Renal cortical epithelial cell (primary cell): ENCODE data around the gene LPP. TPM values are rescaled to one million over a fixed set of nuclear protein-coding genes. Genes with fewer than 3 reads are reported as not detected.

ENCODE experiments used
- DNase-seq: peaks from one replicate; pipeline ENCODE4 v3.0.0-alpha.2; 2011; ENCODE audit warnings: low read depth
- total RNA-seq: library from RNA; depleted of rRNA; stranded (reverse); fragments of >200 nt; gene quantifications from 2 replicates; pipeline ENCODE4 v1.2.3, GENCODE V29; 2014

LPP gene, protein sequence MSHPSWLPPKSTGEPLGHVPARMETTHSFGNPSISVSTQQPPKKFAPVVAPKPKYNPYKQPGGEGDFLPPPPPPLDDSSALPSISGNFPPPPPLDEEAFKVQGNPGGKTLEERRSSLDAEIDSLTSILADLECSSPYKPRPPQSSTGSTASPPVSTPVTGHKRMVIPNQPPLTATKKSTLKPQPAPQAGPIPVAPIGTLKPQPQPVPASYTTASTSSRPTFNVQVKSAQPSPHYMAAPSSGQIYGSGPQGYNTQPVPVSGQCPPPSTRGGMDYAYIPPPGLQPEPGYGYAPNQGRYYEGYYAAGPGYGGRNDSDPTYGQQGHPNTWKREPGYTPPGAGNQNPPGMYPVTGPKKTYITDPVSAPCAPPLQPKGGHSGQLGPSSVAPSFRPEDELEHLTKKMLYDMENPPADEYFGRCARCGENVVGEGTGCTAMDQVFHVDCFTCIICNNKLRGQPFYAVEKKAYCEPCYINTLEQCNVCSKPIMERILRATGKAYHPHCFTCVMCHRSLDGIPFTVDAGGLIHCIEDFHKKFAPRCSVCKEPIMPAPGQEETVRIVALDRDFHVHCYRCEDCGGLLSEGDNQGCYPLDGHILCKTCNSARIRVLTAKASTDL
- total RNA-seq, result 83.2 and 95.5 TPM in 2 replicates

DNA sequence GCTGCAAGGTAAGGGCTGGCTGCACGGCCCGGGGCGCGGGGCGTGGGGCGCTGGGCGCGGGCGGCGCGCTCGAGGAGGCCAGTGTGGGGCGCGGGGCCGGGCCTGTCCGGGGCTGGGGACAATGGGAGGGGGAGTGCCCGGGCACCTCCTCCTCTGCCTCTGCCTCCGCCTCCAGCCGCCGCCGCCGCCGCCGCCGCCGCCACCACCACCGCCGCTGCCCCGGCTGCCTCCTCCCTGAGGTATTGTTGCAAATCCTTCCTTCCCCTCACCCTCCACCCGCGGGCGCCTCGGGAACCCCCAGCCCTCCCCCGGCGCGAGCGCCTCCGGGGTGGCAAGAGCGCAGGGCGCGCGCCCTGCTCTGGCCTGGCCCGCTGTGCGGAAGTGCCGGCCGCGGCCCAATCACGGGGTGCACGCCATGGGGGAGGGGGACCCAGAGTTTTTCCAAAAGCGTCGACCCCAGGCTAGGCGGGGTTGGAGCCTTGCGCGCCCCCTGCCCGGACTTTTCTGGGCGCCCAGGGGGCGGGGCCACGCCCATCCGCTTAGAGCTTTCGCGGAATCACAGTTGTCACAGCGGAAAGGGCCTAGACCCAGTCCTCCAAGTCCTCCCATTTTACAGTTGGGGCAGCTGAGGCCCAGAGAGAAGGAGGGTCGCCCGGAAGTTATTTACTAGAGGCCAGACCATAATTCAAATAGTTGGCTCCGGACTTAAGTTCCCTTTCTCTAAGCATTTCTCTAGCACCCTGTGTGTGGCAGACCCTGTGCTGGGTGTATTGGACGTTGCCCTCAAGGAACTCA lies at the start of gene LPP:
TSS of gene LPP (plus strand) at position 144 of the 795 bp plus-strand sequence. CDS start 251,964 bp downstream, outside the sequence.
- DNase-seq, result no peak

DNA sequence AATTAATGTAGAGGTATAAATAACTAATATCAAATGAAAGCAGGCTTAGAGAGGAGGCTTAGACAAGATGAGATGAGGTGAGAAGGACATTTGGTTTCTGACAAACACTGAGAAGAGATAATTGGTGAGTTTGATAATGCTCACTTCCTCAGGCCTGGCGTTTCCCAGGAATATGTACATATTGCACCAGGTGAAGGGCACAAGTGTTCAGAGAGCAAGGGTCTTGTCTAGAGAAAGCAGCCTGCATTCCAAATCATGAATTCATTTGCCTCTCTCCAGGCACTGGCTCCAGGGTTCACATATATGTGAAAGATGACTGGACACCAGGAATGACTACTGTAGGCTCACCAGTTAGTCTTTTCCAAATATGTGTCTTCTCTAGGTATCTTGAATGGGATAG lies 48.0 kb upstream of the LPP start:
- no peak for DNase-seq

DNA sequence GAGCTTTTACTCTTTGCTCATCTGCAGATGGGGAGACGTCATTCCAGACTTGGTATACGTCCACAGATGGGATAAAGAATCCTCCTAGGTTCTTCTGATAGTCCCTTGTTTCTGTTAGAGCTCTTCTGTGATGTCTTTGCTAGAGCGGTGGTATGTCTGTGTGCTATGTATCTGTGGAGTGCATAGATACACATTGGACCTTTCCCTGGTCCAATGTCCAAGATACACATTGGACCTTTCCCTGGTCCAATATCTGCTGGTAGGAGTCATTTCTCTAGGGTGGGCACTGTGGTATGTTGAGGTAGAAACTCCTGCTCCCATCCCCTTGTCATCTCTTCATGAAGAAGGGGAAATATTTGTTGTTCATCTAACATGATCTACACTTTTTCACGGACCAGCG lies 47.5 kb upstream of the LPP start:
- no peak for DNase-seq

DNA sequence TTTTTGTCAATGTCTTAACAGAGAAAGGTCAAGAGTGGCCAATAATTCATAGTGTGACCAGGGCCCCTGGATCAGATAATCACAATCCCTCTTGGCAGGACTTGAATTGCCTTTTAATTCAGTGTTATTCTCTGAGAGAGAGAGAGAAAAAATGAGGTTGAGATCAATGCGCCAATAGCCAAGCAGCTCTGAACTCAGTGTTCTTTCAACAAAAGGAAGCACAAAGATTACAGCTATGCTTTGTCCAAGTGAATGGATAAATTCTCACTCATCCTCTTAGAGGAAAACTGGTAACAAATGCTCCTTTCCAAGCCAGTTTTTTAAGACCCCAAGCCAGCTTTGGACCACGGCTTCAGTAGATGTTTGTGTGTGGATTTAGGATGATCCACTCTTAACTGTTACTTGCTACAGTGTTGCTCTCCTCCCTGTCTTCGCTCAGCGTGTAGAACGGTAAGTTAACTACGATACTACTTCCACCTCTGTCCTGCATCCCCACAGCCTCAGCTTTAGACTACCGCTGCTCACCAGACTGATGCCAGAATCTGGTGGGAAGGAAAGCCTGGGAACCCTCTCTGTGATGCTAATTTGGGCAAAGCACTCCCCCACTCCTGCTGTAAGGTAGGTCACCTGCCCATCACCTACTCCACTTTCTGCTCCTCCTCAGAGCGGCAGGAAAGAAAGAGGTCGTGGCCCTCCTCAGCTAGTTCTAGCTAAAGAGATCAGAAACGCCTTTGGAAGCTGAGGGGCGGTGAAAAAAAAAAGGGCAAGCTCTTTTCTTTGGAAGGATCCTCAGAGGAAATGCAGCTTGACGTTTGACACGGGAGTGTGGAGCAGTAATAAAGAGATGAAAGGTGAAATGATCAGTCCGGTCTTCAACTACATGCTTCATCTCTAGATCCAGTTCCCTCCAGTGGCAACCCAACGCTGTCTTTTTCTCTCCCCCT lies 46.8 kb upstream of the LPP start:
- DNase-seq, result no peak

DNA sequence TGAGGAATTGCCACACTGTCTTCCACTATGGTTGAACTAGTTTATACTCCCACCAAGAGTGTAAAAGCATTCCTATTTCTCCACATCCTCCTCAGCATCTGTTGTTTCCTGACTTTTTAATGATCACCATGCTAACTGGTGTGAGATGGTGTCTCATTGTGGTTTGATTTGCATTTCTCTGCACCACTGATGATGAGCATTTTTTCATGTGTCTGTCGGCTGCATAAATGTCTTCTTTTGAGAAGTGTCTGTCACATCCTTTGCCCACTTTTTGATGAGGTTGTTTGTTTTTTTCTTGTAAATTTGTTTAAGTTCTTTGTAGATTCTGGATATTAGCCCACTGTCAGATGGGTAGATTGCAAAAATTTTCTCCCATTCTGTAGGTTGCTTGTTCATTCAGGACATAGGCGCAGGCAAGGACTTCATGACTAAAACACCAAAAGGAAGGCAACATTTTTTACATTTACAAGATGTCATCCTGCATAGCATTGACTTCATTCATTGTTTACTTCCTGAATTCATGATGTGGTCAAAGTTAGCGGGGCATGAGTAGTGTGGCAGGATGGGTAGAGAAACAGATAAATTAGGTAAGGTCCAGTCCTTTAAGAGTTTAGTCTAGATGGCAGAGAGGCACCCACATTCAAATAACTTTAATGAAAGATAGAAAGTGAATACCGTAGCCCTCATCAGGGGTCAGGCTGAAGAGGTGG lies 45.1 kb upstream of the LPP start:
- DNase-seq, result peak; percentile 45

DNA sequence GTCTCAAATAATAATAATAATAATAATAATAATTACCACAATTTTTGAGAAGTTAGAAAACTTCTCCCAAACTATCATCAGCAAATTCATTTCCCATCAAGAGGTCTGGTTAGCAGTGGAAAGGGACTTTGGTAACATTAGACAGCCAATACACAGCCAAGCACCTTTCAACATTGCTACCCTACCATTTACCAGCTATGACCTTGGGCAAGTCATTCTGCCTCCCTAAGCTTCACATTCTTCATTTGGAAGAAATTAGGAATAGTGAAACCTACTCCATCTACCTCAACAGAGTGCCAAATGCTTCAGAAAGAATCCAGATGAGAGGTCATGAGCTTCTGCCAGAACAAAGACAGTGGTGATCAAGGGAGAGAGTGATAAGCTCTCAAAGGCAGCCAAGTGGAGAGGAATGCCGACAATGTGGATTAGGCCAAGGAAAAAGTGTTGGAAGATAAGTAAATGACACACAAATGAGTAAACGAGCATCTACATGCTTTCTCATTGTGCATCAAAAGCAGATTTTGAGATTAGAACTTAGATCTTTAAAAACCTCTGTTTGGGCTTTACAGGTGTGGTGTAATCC lies 42.9 kb upstream of the LPP start:
- DNase-seq, result peak; percentile 70

DNA sequence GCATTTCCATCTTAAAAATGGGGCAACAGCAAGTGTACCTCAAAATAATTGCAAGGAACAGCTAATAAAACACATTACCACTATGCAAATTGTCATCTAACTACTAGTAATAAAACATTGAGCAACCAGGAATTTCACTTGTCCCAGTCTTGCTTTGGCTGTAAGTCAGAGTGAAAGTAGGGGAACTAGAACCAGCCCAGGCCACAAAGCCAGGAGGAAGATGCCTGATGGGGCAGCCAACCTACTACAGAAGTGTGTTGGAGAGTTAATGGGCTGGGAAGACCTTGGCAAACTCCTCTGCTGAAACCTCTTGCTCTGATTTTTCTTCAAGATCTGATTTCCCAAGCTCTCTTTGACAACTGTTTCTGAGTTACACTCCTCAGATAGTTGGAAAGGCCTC lies 40.2 kb upstream of the LPP start:
- DNase-seq, result peak; percentile 41

DNA sequence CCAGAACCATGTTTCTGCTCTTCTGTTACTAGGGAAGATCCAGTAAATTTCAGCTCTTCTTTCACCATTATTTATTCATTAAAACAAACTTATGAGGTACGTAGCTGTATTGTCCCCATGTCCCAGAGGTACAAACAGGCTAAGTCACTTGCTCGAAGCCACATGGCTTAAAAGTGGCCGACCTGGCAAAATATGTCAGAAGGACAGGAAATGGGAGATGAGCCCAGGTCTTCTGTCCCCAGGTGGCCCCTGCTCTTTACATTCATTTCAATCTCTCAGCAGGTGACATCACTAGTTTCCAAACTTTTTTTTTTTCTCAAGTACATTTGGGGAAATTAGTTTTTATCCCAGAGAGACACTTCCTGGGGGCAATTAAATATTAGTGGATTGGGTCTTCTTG lies 34.1 kb upstream of the LPP start:
- DNase-seq, result no peak

DNA sequence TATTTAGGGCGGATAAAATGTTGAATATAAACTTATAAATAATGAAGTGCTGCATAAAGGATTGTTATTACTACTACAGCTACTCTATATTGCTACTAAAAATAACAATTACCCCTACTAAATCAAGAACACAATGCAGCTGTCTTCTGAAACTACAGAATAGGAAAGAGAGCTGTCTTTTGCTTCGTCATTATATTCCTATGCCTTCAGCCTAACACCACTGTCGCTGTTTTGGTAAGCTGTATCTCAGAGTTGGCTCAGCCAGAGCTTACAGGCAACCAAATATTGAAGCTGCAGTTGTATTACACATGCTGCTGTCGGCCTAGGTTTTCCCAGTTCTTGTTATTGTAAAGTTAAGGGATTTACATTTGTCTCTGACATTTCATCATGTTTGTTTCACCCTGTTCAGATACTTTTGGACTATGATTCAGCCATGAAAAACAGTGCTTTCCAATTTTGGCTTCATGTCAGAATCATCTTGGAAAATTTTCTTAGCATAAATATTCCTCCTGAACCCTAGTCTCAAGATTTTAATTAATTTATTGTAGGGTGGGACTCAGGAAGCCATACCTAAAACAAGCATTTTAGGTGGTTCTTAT lies 31.3 kb upstream of the LPP start:
- DNase-seq, result no peak

DNA sequence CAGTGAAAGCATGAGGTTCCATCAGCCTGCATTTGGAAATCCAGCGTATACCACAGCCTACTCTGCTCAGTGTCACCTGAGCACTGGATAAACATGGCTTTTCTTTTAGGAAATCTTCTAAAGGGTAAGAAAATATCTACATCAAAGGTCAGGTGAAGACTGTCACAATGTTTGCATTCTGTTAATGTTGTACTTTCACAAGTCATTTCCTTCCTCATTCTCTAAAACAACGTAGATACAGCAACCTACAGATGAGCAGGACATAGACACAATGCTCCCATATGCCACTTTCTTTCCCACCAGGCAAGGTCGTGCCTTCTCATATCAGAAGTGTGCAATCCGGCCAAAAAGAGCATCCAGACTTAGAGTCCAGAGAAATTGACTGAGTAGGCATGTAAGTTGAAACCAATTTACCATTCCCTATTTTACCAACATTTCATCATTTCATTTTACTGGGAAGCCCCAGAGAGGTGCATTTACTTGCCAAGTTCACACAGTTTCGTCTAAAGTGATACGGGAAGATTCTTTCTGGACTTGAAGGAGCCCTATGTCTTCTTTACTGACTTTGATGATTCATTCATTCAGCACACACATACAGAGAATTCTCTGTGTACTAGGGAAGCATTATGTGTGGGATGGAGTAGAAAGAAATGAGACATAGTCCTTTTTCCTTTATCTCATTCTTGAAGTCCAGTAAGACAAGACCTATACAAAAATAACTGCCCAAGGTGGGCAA lies 30.6 kb upstream of the LPP start:
- DNase-seq, result no peak

DNA sequence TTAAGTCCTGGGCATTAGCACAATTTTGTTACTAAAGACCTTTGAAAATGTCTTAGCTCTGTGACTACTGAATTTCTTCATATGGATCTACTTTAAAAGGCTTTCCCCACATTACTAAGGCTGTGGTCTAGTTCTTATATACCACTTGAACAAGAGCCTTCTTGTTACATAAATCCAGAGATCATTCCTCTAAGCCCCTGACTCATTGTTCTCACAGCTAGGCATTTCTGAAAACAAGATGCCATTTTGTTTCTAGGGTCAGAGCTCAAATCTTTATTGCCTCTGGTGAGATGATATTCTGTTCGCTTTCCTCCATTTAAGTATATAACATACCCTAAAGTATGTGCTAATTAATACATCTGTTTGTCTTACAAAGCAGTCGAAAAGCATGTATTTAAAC lies 29.8 kb upstream of the LPP start:
- DNase-seq, result no peak

DNA sequence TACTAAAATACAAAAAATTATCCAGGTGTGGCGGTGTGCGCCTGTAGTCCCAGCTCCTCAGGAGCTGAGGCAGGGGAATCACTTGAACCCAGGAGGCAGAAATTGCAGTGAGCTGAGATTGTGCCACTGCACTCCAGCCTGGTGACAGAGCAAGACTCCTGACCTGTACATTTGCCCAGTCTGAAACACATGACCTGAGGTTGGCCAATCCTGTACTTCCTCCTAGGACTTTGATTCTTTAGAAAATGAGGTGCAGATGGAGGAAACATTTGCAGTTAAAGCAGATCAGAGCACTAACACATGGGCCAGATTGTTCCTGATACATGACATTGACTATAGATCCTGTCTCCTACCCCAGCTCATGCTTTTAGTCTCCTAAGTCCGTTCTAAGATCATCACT lies 28.9 kb upstream of the LPP start:
- DNase-seq, result no peak

DNA sequence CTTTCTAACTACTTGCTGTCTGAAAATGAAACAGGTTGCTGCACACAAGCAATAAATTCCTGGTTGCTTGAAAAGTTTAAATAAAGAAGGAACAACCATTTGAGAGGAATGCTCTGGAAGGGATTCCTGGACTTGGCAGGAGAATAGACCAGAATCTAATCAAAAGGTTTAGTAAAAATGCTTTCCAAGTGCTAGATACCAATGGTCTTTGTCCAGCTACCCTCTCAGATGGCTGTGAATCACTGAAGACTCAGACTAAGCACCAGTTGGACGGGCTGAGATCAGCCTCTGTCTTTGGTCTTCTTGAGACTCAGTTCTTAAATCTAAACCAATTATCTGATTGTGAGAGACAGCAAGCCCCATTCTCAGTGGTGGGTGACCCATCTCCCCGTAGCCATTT lies 27.7 kb upstream of the LPP start:
- no peak for DNase-seq

DNA sequence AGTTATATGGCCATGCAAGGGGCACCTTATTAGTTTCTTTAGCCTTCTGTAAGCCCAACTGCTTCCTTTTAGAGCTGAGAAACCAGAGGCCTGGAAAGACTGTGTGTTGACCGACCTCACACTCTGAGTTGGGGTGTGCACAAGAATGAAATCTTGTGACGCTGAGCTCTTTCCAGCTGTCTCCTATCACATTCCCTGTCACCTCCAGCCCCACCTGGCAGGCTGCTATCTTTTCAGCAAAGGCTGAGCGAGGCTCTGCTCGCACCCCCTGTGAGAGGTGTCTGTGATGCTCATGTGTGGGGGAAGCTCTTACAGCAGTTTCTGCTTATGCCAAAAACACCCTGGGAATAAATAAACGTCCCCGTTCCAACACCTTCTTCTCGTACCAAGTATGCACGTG lies 27.0 kb upstream of the LPP start:
- DNase-seq, result no peak

DNA sequence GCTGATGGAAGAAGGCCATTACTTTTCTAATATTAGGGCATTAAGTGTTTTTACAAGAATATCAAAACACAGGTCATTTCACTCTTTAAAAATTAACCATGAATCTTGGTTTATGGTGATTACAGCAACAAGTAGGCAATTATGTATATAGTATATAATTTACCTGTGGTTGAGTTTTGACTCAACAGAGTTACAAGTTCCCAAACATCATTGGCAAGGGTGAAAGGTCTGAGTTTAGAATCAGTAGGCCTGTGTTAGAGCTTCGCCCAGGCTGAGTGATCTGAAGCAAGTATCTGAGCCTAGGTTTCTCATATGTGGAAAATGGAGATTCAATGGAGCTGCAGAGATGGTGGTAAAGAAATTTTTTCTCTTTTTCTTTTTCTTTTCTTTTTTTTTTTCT lies 25.1 kb upstream of the LPP start:
- no peak for DNase-seq

DNA sequence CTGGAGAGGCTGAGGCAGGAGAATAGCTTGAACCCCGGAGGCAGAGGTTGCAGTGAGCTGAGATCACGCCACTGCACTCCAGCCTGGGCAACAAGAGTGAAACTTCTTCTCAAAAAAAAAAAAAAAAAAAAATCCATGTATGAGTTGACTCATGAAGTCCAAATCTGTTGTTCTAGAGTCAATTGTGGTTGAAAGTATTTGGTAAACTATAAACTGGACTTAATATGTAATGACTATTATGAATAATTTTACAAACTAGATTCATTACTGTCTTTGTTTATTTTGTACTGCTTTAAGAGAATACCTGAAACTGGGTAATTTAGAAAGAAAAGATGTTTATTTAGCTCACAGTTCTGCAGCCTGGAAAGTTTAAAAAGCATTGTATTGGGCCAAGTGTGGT lies 22.9 kb upstream of the LPP start:
- peak; percentile 92 for DNase-seq

DNA sequence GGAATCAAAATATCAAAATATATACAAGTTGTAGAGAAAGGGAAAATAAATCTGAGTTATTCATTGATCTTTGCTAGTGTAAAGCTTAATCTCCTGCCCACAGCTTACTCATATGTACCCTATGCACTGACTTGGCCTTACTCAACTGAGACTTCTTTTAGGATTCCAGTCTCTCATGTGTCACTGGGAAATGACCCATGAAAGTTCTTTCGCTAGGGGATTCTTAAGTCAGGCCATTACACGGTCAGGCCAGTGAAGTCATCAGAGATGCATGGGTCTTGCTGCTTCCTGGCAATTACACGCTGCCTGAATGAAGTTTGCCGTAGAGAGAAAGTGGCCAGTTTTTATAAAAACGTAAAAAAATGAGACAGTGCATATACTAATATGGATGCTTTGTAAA lies 20.7 kb upstream of the LPP start:
- peak; percentile 100 for DNase-seq

DNA sequence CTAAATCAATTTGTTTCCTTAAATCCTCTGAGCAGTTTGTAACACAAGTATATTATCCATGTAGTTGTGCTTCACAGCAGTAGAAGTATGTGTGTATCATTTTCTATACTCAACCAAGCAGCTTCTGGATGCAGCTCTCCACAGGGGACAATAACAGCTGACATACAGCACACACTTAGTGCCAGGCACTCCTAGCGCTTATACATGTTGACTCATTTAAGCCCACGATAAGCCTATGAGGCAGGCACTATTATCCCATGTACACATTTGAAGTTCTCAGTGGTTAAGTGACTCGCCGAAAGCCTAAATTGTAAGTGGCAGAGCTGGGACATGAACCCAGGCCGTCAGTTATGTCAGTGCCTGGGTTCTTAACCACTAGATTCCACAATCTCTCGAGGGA lies 20.3 kb upstream of the LPP start:
- DNase-seq, result peak; percentile 74

DNA sequence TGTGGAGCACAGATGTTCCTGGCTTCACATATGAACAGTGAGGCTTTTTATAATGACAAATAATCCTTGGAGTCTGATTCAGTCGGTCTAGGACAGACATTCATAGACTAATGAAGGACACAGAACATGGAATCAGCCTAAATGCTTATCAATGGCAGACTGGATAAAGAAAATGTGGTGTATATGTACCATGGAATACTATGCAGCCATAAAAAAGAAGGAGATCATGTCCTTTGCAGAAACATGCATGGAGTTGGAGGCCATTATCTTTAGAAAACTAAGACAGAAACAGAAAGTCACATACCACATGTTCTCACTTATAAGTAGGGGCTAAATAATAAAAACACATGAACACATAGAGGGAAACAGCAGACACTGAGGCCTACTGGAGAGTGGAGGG lies 19.9 kb upstream of the LPP start:
- no peak for DNase-seq

DNA sequence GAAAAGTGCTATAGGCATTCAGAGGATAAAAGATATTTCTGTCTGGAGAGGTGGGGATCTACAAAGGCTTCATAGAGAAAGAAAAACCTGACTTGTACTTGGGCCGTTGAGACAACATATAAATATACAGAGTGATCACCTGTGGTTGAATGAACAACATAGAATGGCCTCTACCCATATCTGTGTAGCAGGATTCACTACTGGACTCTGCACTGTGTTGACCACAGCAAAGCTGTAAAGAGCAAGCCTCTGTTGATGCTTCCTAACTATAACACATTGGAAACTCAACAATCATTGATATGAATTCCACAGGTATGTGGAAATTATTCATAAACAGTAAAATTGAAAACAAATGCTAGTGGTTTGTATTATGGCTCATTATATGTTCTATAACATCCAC lies 19.1 kb upstream of the LPP start:
- DNase-seq, result no peak
